ENCODE results near the gene SDCBP2.

SDCBP2 gene

GRCh38 chr20:1328680-1329330 is at the start of gene SDCBP2:
SDCBP2 (minus strand) TSS chr20:1329139; CDS start chr20:1320416, 8,723 bp downstream.
- no peak for DNase-seq

- no peak for DNase-seq
These were observed 49.8 kb upstream of the SDCBP2 start for GRCh38 chr20:1378735-1379125.

- no peak for DNase-seq
These were observed 49.2 kb upstream of the SDCBP2 start for GRCh38 chr20:1377984-1378734.

DNA sequence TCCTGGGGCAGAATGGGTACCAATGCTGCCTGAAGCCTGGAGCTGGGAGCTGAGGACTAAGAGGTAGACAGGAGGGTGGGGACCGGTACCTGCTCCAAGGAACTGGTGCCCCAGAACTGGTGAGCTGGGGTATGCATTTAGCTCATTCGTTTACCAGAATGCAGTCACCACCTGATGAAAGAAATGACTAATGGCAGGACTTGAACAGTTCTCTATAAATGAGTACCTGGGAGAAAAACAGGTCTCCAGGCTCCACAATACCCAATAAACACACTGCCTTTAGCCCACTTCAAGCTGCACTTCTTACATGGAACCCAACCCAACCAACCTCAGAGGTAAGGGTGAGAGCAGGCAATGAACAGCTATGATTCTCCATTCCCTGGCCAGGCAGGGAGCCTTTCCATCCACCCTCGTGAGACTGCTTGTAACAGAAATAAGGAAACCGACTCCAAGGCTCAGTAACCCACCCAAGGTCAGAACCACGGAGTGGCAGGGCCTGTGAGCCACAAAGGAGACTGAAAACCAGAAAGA is 48.5 kb upstream of the SDCBP2 start:
- DNase-seq = no peak

DNA sequence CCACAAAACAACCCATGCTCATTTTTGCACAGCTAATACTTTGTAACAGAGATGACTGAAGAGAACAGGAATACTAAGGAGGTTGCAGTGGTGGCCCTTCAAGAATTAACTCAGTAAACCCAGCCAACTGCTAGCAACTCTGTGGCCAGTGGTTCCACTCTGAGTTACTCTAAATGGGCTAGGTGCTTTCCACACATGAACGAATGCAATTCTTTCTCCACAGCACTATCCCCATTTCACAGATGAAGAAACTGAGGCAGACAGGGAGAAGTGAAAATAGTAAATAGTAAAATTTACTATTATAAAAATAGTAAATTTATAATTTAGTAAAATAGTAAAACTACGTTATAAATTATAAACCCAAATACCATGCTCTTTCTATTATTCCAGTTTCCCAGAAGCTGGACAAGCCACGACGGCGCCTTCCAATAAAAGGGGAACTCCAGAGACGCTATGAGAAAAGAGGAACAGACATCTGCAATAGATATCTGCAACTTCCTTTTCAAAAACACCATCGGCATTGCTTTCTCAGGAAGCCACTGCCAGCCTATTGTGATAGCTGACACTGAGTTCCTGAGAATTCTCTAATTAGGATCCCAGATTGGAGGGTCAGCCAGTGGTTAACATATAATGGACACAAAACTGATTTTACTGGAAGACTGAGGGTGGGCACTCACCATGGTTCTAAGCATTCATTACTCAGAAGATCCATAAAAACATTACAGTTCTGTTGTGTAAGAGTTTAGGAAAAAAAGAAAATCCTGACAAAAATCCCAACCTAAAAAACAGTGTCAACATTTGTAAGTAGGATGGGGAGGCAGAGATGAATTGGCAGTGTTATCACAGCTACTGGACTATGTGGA is 47.7 kb upstream of the SDCBP2 start:
- no peak for DNase-seq

DNA sequence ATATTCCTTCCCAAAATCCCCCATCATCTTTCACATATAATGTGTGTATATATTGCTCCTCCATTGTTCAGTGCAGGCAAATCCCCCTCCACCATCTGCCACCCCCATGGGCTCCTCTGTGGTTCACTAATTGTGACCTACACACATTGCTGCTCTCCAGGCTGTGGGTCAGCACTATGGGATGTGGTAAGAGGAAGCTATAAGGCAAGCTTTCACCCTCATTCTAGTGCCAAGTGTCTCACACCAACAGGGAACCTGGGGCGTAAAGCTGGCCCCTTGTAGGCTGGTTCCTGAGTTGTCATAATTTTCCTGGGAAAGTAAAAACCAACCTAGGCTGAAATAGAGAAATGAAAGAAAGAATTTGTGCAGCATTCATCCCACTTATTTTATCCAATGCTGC is 47.1 kb upstream of the SDCBP2 start:
- DNase-seq = no peak

GRCh38 chr20:1375515-1375914 is 46.6 kb upstream of the SDCBP2 start:
- no peak for DNase-seq

GRCh38 chr20:1374246-1374645 is 45.3 kb upstream of the SDCBP2 start:
- no peak for DNase-seq

DNA sequence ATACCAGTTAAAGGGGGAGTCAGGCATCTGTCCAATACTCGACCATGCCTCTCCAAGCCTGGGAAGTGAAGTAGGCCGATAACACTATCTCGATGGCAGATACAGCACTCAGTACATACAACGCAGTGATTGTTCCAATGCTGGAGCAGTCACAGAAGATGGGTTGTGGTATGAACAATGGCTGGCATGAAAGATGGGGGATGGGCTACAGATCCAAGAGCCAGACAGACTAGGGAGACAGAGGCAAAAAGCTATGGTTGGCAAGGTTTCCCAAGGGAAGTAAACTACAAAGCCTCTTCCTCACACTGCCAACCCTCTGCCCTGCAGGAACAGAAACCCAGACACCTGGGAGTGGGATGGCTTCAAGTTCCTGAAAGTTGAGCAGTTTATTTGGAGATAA is 44.7 kb upstream of the SDCBP2 start:
- DNase-seq = no peak

DNA sequence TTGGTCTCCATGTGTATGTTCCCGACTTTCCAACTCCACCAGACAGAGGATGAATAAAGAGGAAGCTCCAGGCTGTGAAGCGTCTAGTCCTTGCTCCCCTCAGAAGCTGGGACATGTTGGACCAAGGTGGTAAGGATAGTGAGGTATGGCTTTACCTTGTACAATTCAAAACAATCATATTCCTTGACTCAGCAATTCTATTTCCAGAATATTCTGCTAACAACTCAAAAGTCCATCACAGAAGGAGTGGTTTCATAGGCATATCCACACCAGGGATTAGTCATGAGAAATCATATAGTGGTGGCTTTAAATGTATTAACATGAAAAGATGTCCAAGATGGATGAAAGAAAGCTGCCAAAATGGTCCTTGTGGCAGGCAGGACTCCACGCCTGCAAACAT is 44.1 kb upstream of the SDCBP2 start:
- no peak for DNase-seq

DNA sequence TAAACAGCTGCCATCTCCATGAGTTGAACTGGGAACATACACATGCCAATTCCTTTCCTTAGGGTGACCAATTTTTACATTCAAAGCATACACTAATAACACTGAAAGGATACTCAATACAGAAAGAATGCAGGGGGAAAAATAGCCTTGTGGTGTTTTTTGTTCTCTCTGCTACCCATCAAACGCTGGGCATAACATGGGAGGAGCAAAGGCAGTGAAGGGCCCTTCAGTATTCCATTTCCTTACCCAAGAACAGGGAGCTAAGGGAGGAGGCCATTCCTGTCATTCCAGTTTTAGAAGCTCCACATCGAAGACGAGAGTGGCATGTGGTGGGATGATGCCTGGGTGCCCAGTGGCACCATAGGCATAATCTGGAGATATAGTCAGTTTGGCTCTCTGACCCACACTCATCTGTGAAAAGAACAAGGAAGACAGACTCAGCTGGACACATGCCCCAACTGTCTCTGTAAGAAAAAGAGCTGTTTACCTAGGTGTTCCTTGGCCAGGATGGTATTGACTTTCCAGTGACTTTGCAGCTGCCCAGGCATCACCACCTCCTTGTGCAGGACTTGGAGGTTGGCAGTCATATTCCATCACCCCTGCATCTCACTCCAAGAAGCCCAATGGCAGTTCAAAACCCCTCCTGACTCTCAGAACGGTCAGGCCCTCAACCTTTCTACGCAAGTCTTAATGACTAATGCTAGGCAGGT is 43.0 kb upstream of the SDCBP2 start:
- no peak for DNase-seq

- DNase-seq = no peak
These were observed 42.4 kb upstream of the SDCBP2 start for GRCh38 chr20:1371202-1371782.

DNA sequence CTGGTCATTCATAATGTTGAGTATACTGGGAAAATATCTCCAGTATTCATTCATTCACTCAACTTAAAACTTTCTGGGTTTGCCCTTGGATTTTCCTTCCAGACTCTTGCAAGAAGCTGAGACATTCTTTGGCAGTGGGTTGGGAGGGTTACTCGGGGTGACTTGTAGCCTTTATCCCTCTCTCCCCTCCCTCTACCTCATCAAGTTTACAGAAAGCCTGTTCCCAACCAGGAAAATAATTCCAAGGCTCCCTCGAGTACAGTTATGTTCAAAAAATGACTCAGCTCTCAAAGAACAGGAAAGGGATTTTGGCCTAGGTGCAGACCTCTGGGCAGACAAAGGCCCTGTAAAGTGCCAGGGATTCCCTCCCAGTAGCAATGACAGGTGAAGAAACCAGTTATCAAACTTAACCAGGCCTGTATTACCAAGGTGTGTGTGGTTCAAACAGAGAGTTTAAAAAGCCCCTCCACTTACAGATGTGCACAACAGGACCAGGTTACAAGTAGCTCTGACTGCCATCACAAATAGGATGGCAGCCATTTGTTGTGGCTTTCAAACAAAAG is 41.7 kb upstream of the SDCBP2 start:
- no peak for DNase-seq

DNA sequence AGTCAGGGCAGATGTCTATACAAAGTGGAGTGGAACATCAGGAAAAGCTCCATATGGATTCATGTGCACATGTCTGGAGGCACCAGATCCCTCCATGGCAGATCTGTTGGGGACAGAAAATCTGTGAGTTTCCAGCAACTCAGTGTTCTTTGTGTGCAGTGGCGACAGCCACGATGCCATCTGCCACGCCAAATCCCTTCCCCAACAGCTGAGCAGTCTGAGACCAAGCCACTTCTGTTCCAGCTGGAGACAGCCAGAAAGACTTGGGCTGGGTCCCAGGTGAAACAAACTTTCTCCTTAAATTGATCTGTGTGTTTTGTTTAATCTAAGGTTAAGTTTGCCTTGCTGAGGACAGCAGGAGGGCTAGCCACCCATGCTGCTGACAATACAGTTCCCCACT is 41.0 kb upstream of the SDCBP2 start:
- DNase-seq = no peak

- DNase-seq = no peak
These were observed 39.7 kb upstream of the SDCBP2 start for GRCh38 chr20:1368448-1369199.

GRCh38 chr20:1367479-1367878 is 38.5 kb upstream of the SDCBP2 start:
- no peak for DNase-seq

DNA sequence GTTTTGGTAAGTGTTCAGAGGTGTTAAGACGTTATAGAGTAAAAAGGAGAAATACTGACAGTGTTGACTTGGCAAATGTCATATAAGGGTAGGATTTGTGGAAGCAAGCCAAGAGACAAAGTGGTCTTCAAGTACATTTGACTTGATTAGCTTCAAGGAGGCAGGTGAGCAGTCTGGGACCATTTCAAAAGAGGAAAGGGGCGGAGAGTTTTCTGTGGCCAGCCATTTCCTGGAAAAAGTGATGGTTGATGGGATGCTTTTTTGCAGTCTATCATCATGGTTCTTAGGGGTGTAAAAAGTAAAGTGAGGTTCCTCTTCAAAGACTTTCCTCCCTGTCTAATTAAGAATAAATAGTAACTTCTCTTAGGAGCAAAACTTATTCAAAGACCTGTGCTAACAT is 35.2 kb upstream of the SDCBP2 start:
- no peak for DNase-seq

GRCh38 chr20:1363522-1363921 is 34.6 kb upstream of the SDCBP2 start:
- no peak for DNase-seq

- DNase-seq = no peak
These were observed 33.5 kb upstream of the SDCBP2 start for GRCh38 chr20:1362484-1362883.

DNA sequence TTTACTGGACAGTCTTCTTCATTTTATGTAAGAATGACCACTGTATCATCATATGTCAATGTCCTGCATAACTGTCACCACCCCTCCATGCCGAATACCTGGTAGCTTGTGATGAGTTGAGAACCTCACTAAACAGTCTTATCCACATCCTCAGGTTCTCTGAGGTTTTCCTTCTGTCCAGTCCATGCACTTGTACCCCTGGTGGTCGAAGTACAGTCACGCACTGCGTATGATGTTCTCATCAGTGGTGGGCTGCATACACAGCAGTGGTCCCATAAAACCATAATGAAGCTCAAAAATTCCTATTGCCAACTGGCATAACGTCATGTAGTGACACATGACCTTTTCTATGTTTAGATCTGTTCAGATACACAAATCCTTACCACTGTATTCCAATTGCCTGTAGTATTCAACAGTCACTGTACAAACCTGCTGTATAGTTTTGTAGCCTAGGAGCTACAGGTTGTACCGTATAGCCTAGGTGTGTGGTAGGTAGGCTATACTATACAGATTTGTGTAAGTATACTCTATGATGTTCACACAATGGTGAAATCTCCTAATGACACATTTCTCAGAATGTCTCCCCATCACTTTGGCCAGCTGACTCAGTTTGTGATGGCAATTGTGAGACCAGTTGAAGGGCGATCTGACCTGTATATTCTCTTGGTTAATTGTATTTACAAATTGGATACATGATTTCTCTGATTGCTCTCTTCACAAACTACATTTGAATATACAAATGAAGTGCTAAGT is 31.3 kb upstream of the SDCBP2 start:
- no peak for DNase-seq

All from activated CD4-positive, CD25-positive, alpha-beta regulatory T cell (primary cell).